Measurements from ENCODE around the gene FOXP2.

The FOXP2 gene

GRCh38 chr7:114663502-114663901 is 248.9 kb downstream of the FOXP2 start:
- H3K9me3 ChIP-seq: no peaks in the 10 kb centered on the region
- H3K36me3 ChIP-seq: no peaks in the 10 kb centered on the region
- TF ChIP-seq CTCF (IDR thresholded peaks at IDR 0.05): no peak
- H3K4me3 ChIP-seq (ENCODE audit: low read depth in 1 of 2, low read length in 1 of 2): no peak overlapping the region
- no peaks in the 10 kb centered on the region for H3K4me1 ChIP-seq (ENCODE audit: control insufficient read depth in 1 of 2, insufficient read depth in 1 of 2, low read depth in 1 of 2, low read length in 1 of 2)
- no peaks in the 10 kb centered on the region for H3K27me3 ChIP-seq
- H3K27ac ChIP-seq: no peak overlapping the region

GRCh38 chr7:114670676-114671075 is 256.1 kb downstream of the FOXP2 start:
- Histone ChIP-seq H3K4me1 (ENCODE audit: control insufficient read depth in 1 of 2, insufficient read depth in 1 of 2, low read depth in 1 of 2, low read length in 1 of 2) (no peaks in the 10 kb centered on the region), H3K27me3 (no peaks in the 10 kb centered on the region), H3K4me3 (ENCODE audit: low read depth in 1 of 2, low read length in 1 of 2) (no peak overlapping the region), H3K36me3 (no peaks in the 10 kb centered on the region), H3K9me3 (no peaks in the 10 kb centered on the region), H3K27ac (no peak overlapping the region)
- TF ChIP-seq CTCF (IDR thresholded peaks at IDR 0.05): no peak

GRCh38 chr7:114671563-114672123 is 257.0 kb downstream of the FOXP2 start:
- TF ChIP-seq CTCF (IDR thresholded peaks at IDR 0.05): no peak
- H3K36me3 ChIP-seq: no peaks in the 10 kb centered on the region
- no peak overlapping the region for H3K27ac ChIP-seq
- H3K4me3 ChIP-seq (ENCODE audit: low read depth in 1 of 2, low read length in 1 of 2): no peak overlapping the region
- H3K9me3 ChIP-seq: no peaks in the 10 kb centered on the region
- H3K4me1 ChIP-seq (ENCODE audit: control insufficient read depth in 1 of 2, insufficient read depth in 1 of 2, low read depth in 1 of 2, low read length in 1 of 2): no peaks in the 10 kb centered on the region
- H3K27me3 ChIP-seq: no peaks in the 10 kb centered on the region

- H3K4me1 ChIP-seq (ENCODE audit: control insufficient read depth in 1 of 2, insufficient read depth in 1 of 2, low read depth in 1 of 2, low read length in 1 of 2): no peaks in the 10 kb centered on the region
- no peaks in the 10 kb centered on the region for H3K27me3 ChIP-seq
- no peak overlapping the region for H3K27ac ChIP-seq
- no peak for TF ChIP-seq CTCF (IDR thresholded peaks at IDR 0.05)
- H3K36me3 ChIP-seq: no peaks in the 10 kb centered on the region
- H3K4me3 ChIP-seq (ENCODE audit: low read depth in 1 of 2, low read length in 1 of 2): no peak overlapping the region
- no peaks in the 10 kb centered on the region for H3K9me3 ChIP-seq
These were observed 263.5 kb downstream of the FOXP2 start for GRCh38 chr7:114678116-114678515.

GRCh38 chr7:114687238-114687637 is 272.6 kb downstream of the FOXP2 start:
- H3K4me3 ChIP-seq (ENCODE audit: low read depth in 1 of 2, low read length in 1 of 2): no peak overlapping the region
- H3K27me3 ChIP-seq: no peaks in the 10 kb centered on the region
- H3K36me3 ChIP-seq: no peaks in the 10 kb centered on the region
- H3K9me3 ChIP-seq: no peaks in the 10 kb centered on the region
- H3K4me1 ChIP-seq (ENCODE audit: control insufficient read depth in 1 of 2, insufficient read depth in 1 of 2, low read depth in 1 of 2, low read length in 1 of 2): no peaks in the 10 kb centered on the region
- TF ChIP-seq CTCF (IDR thresholded peaks at IDR 0.05): no peak
- no peak overlapping the region for H3K27ac ChIP-seq

All from neutrophil (primary cell).